CD4-positive, alpha-beta memory T cell (primary cell): ENCODE results near the gene DKK3. TPM values are rescaled to one million over a fixed set of nuclear protein-coding genes. Genes with fewer than 3 reads are reported as not detected.

Experiments used
- CTCF ChIA-PET: fragments of 350-600 bp; sonication (Branson Sonifier 250); formaldehyde crosslinking; loops from one replicate; lab custom pipeline; 2021; ENCODE audit warnings: inconsistent platforms; ENCODE audit not compliant: partially characterized antibody; lab: Charles Lee
- POLR2A ChIA-PET: fragments of 350-600 bp; sonication (Branson Sonifier 250); formaldehyde crosslinking; loops from one replicate; lab custom pipeline; 2021; ENCODE audit not compliant: partially characterized antibody; lab: Charles Lee
- DNase-seq, 5 donors: peaks; one replicate each; pipeline versions ENCODE4 v3.0.0 to v3.0.0-alpha.2; 2020 to 2022; ENCODE audit warnings: mixed read lengths in 1 of 5
- H3K27ac ChIP-seq: one replicate; pipeline ENCODE4 v1.7.0; 2013; ENCODE audit warnings: low read depth, low read length
- H3K27me3 ChIP-seq: 2 replicates; pipeline ENCODE4 v1.7.0; 2013; ENCODE audit warnings: mild to moderate bottlenecking, low read length, moderate library complexity; ENCODE audit not compliant: insufficient read depth
- H3K36me3 ChIP-seq: 2 replicates; pipeline ENCODE4 v1.7.0; 2013; ENCODE audit warnings: mild to moderate bottlenecking, low read length, moderate library complexity; ENCODE audit not compliant: insufficient read depth
- H3K4me1 ChIP-seq: 2 replicates; pipeline ENCODE4 v1.7.0; 2013; ENCODE audit warnings: mild to moderate bottlenecking, low read length, moderate library complexity; ENCODE audit not compliant: insufficient read depth
- H3K4me3 ChIP-seq, 2 donors: one replicate each; pipeline ENCODE4 v1.7.0; 2013; ENCODE audit warnings: low read length in 2 of 2, mild to moderate bottlenecking in 1 of 2
- H3K9me3 ChIP-seq, 2 donors: one replicate each; pipeline ENCODE4 v1.7.0; 2013; ENCODE audit warnings: low read length in 2 of 2, control low read depth in 1 of 2; ENCODE audit not compliant: control insufficient read depth in 1 of 2
- H3K27ac Mint-ChIP-seq, 7 donors: one replicate each; pipeline ENCODE4 v1.8.0; 2020 to 2021; ENCODE audit warnings: mixed read lengths in 7 of 7, mild to moderate bottlenecking in 6 of 7, inconsistent platforms in 3 of 7, moderate library complexity in 3 of 7
- H3K27me3 Mint-ChIP-seq, 2 donors: one replicate each; pipeline ENCODE4 v1.8.0; 2020 to 2021; ENCODE audit warnings: mixed read lengths in 2 of 2
- H3K36me3 Mint-ChIP-seq, 2 donors: one replicate each; pipeline ENCODE4 v1.8.0; 2020 to 2021; ENCODE audit warnings: mixed read lengths in 2 of 2, inconsistent platforms in 1 of 2, mild to moderate bottlenecking in 1 of 2
- H3K4me1 Mint-ChIP-seq, 4 donors: one replicate each; pipeline ENCODE4 v1.8.0; 2020 to 2021; ENCODE audit warnings: mixed read lengths in 4 of 4, mild to moderate bottlenecking in 1 of 4
- H3K4me3 Mint-ChIP-seq, 8 donors: one replicate each; pipeline ENCODE4 v1.8.0; 2020 to 2021; ENCODE audit warnings: mixed read lengths in 8 of 8, mild to moderate bottlenecking in 7 of 8, moderate library complexity in 6 of 8, inconsistent platforms in 3 of 8
- H3K9me3 Mint-ChIP-seq, 8 donors: one replicate each; pipeline ENCODE4 v1.8.0; 2020 to 2021; ENCODE audit warnings: mixed read lengths in 8 of 8, mild to moderate bottlenecking in 5 of 8, inconsistent platforms in 3 of 8, moderate library complexity in 1 of 8
- intact Hi-C: fragments of 100-400 bp; cut with micrococcal nuclease; formaldehyde crosslinking; loops from one replicate; pipeline ENCODE4 v1.15.1; 2023
- polyA plus RNA-seq, 2 donors: library from polyadenylated mRNA; unstranded; fragments of 300-500 nt; fragmentation: Illumina TruSeq; gene quantifications; one replicate each; pipeline ENCODE4 v1.2.3, GENCODE V29; 2021
- total RNA-seq, 2 experiments: library from RNA; stranded (reverse); gene quantifications; one replicate each; pipeline ENCODE4 v1.2.3, GENCODE V29; 2021

The DKK3 gene
- total and polyA plus RNA-seq, 4 experiments from 2014 or later = 0.89 to 3.1 (median 2.9) TPM; not detected in 1

GRCh38 chr11:11949482-11949881 is 58.9 kb downstream of the DKK3 start:
- Mint-ChIP-seq H3K27me3 (no peaks in the 10 kb centered on the region), H3K27ac (peak overlapping the region in 2 of 7 donors; percentile 6 to 8), H3K4me1 (peaks cover 0 to 2% (median 0%) of the 10 kb centered on the region in 4 donors), H3K36me3 (peaks cover 48 to 82% of the 10 kb centered on the region in 2 donors), H3K9me3 (no peaks in the 10 kb centered on the region), H3K4me3 (no peak overlapping the region)
- ChIA-PET POLR2A (no interaction called here), CTCF (interaction anchor here (1.1 kb wide), 1 partner anchor 18 kb away, joined by 3 read pairs; no protein-coding TSS in a partner anchor)
- H3K27ac ChIP-seq = no peak overlapping the region
- no peaks in the 10 kb centered on the region for H3K9me3 ChIP-seq
- H3K27me3 ChIP-seq = no peaks in the 10 kb centered on the region
- no peaks in the 10 kb centered on the region for H3K4me1 ChIP-seq
- intact Hi-C loops = no loop called here
- peaks cover 51% of the 10 kb centered on the region for H3K36me3 ChIP-seq
- no peak for DNase-seq
- no peak overlapping the region for H3K4me3 ChIP-seq

GRCh38 chr11:11948242-11948947 is 60.0 kb downstream of the DKK3 start:
- H3K4me3 ChIP-seq = no peak overlapping the region
- Mint-ChIP-seq H3K4me1 (peaks cover 0 to 2% (median 0%) of the 10 kb centered on the region in 4 donors), H3K27me3 (no peaks in the 10 kb centered on the region), H3K36me3 (peaks cover 40 to 81% of the 10 kb centered on the region in 2 donors), H3K4me3 (no peak overlapping the region), H3K9me3 (no peaks in the 10 kb centered on the region), H3K27ac (peak overlapping the region in 4 of 7 donors; percentile 10 to 65 (median 49))
- H3K9me3 ChIP-seq = no peaks in the 10 kb centered on the region
- no peaks in the 10 kb centered on the region for H3K27me3 ChIP-seq
- ChIA-PET POLR2A (no interaction called here), CTCF (interaction anchor here (0.7 to 1.7 kb wide), 3 partner anchors 16 to 333 kb away, joined by 3 to 6 read pairs (median 3); no protein-coding TSS in a partner anchor)
- H3K27ac ChIP-seq = no peak overlapping the region
- intact Hi-C loops = no loop called here
- H3K4me1 ChIP-seq = no peaks in the 10 kb centered on the region
- no peak for DNase-seq
- peaks cover 50% of the 10 kb centered on the region for H3K36me3 ChIP-seq

GRCh38 chr11:11947825-11948224 is 60.6 kb downstream of the DKK3 start:
- ChIA-PET POLR2A (no interaction called here), CTCF (interaction anchor here (0.7 to 1.9 kb wide), 5 partner anchors 16 to 334 kb away, joined by 3 to 11 read pairs (median 3); no protein-coding TSS in a partner anchor)
- Histone ChIP-seq H3K9me3 (no peaks in the 10 kb centered on the region), H3K27ac (no peak overlapping the region), H3K27me3 (no peaks in the 10 kb centered on the region), H3K36me3 (peaks cover 53% of the 10 kb centered on the region), H3K4me1 (no peaks in the 10 kb centered on the region), H3K4me3 (no peak overlapping the region)
- Mint-ChIP-seq H3K27me3 (no peaks in the 10 kb centered on the region), H3K4me3 (no peak overlapping the region), H3K4me1 (peaks cover 0 to 2% (median under 1%) of the 10 kb centered on the region in 4 donors), H3K27ac (peak overlapping the region in 4 of 7 donors; percentile 10 to 77 (median 49)), H3K36me3 (peaks cover 36 to 81% of the 10 kb centered on the region in 2 donors), H3K9me3 (no peaks in the 10 kb centered on the region)
- DNase-seq = no peak
- intact Hi-C loops = no loop called here

GRCh38 chr11:11946878-11947277 is 61.5 kb downstream of the DKK3 start:
- Histone ChIP-seq H3K4me3 (no peak overlapping the region), H3K9me3 (no peaks in the 10 kb centered on the region), H3K27ac (no peak overlapping the region), H3K27me3 (no peaks in the 10 kb centered on the region), H3K36me3 (peaks cover 54% of the 10 kb centered on the region), H3K4me1 (no peaks in the 10 kb centered on the region)
- H3K9me3 Mint-ChIP-seq = no peaks in the 10 kb centered on the region
- peaks cover 0 to 5% (median 1%) of the 10 kb centered on the region in 4 donors for H3K4me1 Mint-ChIP-seq
- ChIA-PET POLR2A (no interaction called here), CTCF (interaction anchor here (0.8 to 1.9 kb wide), 8 partner anchors 10 to 335 kb away, joined by 3 to 11 read pairs (median 3); no protein-coding TSS in a partner anchor)
- no peak overlapping the region for H3K4me3 Mint-ChIP-seq
- H3K36me3 Mint-ChIP-seq = peaks cover 33 to 81% of the 10 kb centered on the region in 2 donors
- DNase-seq = no peak
- no peaks in the 10 kb centered on the region for H3K27me3 Mint-ChIP-seq
- peak overlapping the region in 2 of 7 donors; percentile 10 to 48 for H3K27ac Mint-ChIP-seq
- intact Hi-C loops = no loop called here

- no peak overlapping the region for H3K4me3 ChIP-seq
- H3K9me3 ChIP-seq = no peaks in the 10 kb centered on the region
- intact Hi-C loops = no loop called here
- DNase-seq = no peak
- H3K27ac ChIP-seq = no peak overlapping the region
- no peaks in the 10 kb centered on the region for H3K27me3 ChIP-seq
- H3K4me1 ChIP-seq = no peaks in the 10 kb centered on the region
- Mint-ChIP-seq H3K27me3 (no peaks in the 10 kb centered on the region), H3K36me3 (peaks cover 28 to 78% of the 10 kb centered on the region in 2 donors), H3K4me1 (peaks cover 0 to 5% (median 1%) of the 10 kb centered on the region in 4 donors), H3K9me3 (no peaks in the 10 kb centered on the region), H3K4me3 (no peak overlapping the region), H3K27ac (peak overlapping the region in 3 of 7 donors; percentile 35 to 57 (median 35))
- CTCF ChIA-PET = interaction anchor here (0.8 to 1.9 kb wide), 6 partner anchors 10 to 291 kb away, joined by 3 to 11 read pairs (median 4); no protein-coding TSS in a partner anchor
- peaks cover 47% of the 10 kb centered on the region for H3K36me3 ChIP-seq
- POLR2A ChIA-PET = no interaction called here
These were observed 62.2 kb downstream of the DKK3 start for GRCh38 chr11:11946180-11946579.

GRCh38 chr11:11944444-11944843 is 64.0 kb downstream of the DKK3 start:
- no peak for DNase-seq
- H3K9me3 ChIP-seq = no peaks in the 10 kb centered on the region
- Mint-ChIP-seq H3K27me3 (no peaks in the 10 kb centered on the region), H3K4me3 (no peak overlapping the region), H3K9me3 (no peaks in the 10 kb centered on the region), H3K4me1 (peaks cover 0 to 5% (median 1%) of the 10 kb centered on the region in 4 donors), H3K27ac (peak overlapping the region in 2 of 7 donors; percentile 29 to 42), H3K36me3 (peaks cover 21 to 72% of the 10 kb centered on the region in 2 donors)
- H3K36me3 ChIP-seq = peaks cover 37% of the 10 kb centered on the region
- CTCF ChIA-PET = no interaction called here
- intact Hi-C loops = no loop called here
- no peak overlapping the region for H3K27ac ChIP-seq
- H3K4me1 ChIP-seq = no peaks in the 10 kb centered on the region
- H3K4me3 ChIP-seq = no peak overlapping the region
- H3K27me3 ChIP-seq = no peaks in the 10 kb centered on the region
- POLR2A ChIA-PET = no interaction called here

GRCh38 chr11:11942668-11943067 is 65.8 kb downstream of the DKK3 start:
- H3K4me1 ChIP-seq = no peaks in the 10 kb centered on the region
- ChIA-PET POLR2A (no interaction called here), CTCF (interaction anchor here (1.2 kb wide), 1 partner anchor 11 kb away, joined by 4 read pairs; no protein-coding TSS in a partner anchor)
- Mint-ChIP-seq H3K36me3 (peaks cover 28 to 75% of the 10 kb centered on the region in 2 donors), H3K27me3 (no peaks in the 10 kb centered on the region), H3K4me3 (no peak overlapping the region), H3K9me3 (no peaks in the 10 kb centered on the region), H3K4me1 (peaks cover 0 to 5% (median 1%) of the 10 kb centered on the region in 4 donors), H3K27ac (peak overlapping the region in 2 of 7 donors; percentile 0 to 68)
- H3K27ac ChIP-seq = no peak overlapping the region
- H3K9me3 ChIP-seq = no peaks in the 10 kb centered on the region
- peaks cover 39% of the 10 kb centered on the region for H3K36me3 ChIP-seq
- intact Hi-C loops = no loop called here
- no peaks in the 10 kb centered on the region for H3K27me3 ChIP-seq
- no peak overlapping the region for H3K4me3 ChIP-seq
- no peak for DNase-seq
